Dedifferentiated amniotic fluid mesenchymal stem cell (primary cell): ENCODE measurements around the gene ZBTB26.

Experiments used
- DNase-seq: peaks from one replicate; pipeline ENCODE4 v3.0.0-alpha.2; 2016; ENCODE audit errors: extremely low spot score

Gene ZBTB26

GRCh38 chr9:122931226-122932121, at the start of gene ZBTB26:
Gene ZBTB26 (minus strand): TSS chr9:122931512. CDS start chr9:122919934, 11,578 bp downstream.
- peak; percentile 95 for DNase-seq

GRCh38 chr9:122978601-122979000, 47.3 kb upstream of the ZBTB26 start:
- DNase-seq: no peak

GRCh38 chr9:122975196-122975595, 43.9 kb upstream of the ZBTB26 start:
- no peak for DNase-seq

- no peak for DNase-seq
Measured at GRCh38 chr9:122961139-122961538, 29.8 kb upstream of the ZBTB26 start.

- DNase-seq: no peak
Measured at GRCh38 chr9:122955961-122956360, 24.6 kb upstream of the ZBTB26 start.

- DNase-seq: no peak
Measured at GRCh38 chr9:122954253-122954691, 23.0 kb upstream of the ZBTB26 start.

- no peak for DNase-seq
Measured at GRCh38 chr9:122951056-122951455, 19.7 kb upstream of the ZBTB26 start.

- no peak for DNase-seq
Measured at GRCh38 chr9:122950263-122950662, 19.0 kb upstream of the ZBTB26 start.

- DNase-seq: no peak
Measured at GRCh38 chr9:122949696-122950095, 18.4 kb upstream of the ZBTB26 start.

- no peak for DNase-seq
Measured at GRCh38 chr9:122948313-122948712, 17.0 kb upstream of the ZBTB26 start.

GRCh38 chr9:122946461-122947005, 15.2 kb upstream of the ZBTB26 start:
- DNase-seq: no peak

GRCh38 chr9:122944960-122945888, 13.9 kb upstream of the ZBTB26 start:
- no peak for DNase-seq

- DNase-seq: peak; percentile 34
Measured at GRCh38 chr9:122941582-122942234, 10.4 kb upstream of the ZBTB26 start.

- DNase-seq: peak; percentile 97
Measured at GRCh38 chr9:122940749-122941581, 9.7 kb upstream of the ZBTB26 start, which contains the start of gene RABGAP1. Gene RABGAP1 (plus strand): TSS chr9:122941020. CDS start chr9:122957060, 16,040 bp downstream.

- no peak for DNase-seq
Measured at GRCh38 chr9:122940454-122940748, 9.1 kb upstream of the ZBTB26 start.

- DNase-seq: no peak
Measured at GRCh38 chr9:122939601-122940000, 8.3 kb upstream of the ZBTB26 start.

- no peak for DNase-seq
Measured at GRCh38 chr9:122936883-122937282, 5.6 kb upstream of the ZBTB26 start.

- DNase-seq: no peak
Measured at GRCh38 chr9:122936464-122936863, 5.2 kb upstream of the ZBTB26 start.

- DNase-seq: no peak
Measured at GRCh38 chr9:122930541-122931225, 629 bp downstream of the ZBTB26 start.

GRCh38 chr9:122929796-122930354, 1.4 kb downstream of the ZBTB26 start:
- no peak for DNase-seq
